Spleen (tissue), 7 donors: ENCODE results near the gene C16orf86.

Source experiments
- CTCF ChIP-seq, 11 experiments: fragments of 200-600 bp in 7 of 11; fragments of 450-650 bp in 4 of 11; sonication (generic) in 4 of 11; IDR thresholded peaks in 8 of 11; conservative IDR thresholded peaks in 3 of 11; 1 replicate in 7 of 11; 2 replicates in 4 of 11; pipeline versions ENCODE4 v1.4.0 to v1.8.0; 2016 to 2021; ENCODE audit warnings: antibody characterized with exemption in 11 of 11, inconsistent platforms in 4 of 11, mild to moderate bottlenecking in 1 of 11
- POLR2A ChIP-seq, 3 donors: fragments of 450-650 bp; IDR thresholded peaks; one replicate each; pipeline ENCODE4 v1.5.1; 2017; ENCODE audit warnings: antibody characterized with exemption in 3 of 3, mild to moderate bottlenecking in 1 of 3
- donor health status: DM: no; HTN: no; CAD: no; lungs with moderate emphysema.
- donor health status: DM: no; HTN: no; CAD: no.
- donor health status: DM: no; HTN: no; CAD: no.

- TF ChIP-seq CTCF (IDR thresholded peaks at IDR 0.05 in 8 of 11, conservative IDR thresholded peaks at IDR 0.05 in 3 of 11) (no peak), POLR2A (IDR thresholded peaks at IDR 0.05) (no peak)
These were observed 1.7 kb upstream of the C16orf86 start for GRCh38 chr16:67664871-67665270.
